Measurements from ENCODE around the gene USP10.

USP10 gene

GRCh38 chr16:84777435-84777834, 77.6 kb downstream of the USP10 start:
- H3K36me3 ChIP-seq (ENCODE audit: control insufficient read depth, insufficient read depth, low read length) = peaks cover 78% of the 10 kb centered on the region

GRCh38 chr16:84778720-84779119, 78.9 kb downstream of the USP10 start:
- Histone ChIP-seq H3K9me3 (ENCODE audit: control insufficient read depth, insufficient read depth, low read depth, low read length) (no peaks in the 10 kb centered on the region), H3K27ac (ENCODE audit: low read depth, low read length) (no peak overlapping the region), H3K36me3 (ENCODE audit: control insufficient read depth, insufficient read depth, low read length) (peaks cover 65% of the 10 kb centered on the region), H3K4me3 (ENCODE audit: low read depth, low read length) (no peak overlapping the region), H3K4me1 (ENCODE audit: control insufficient read depth, insufficient read depth, low read length) (no peaks in the 10 kb centered on the region), H3K9ac (ENCODE audit: low read length) (no peak overlapping the region), H3K27me3 (ENCODE audit: control insufficient read depth, insufficient read depth, low read length) (no peaks in the 10 kb centered on the region)

More at GRCh38 chr16:84777435-84777834, 77.6 kb downstream of the USP10 start:
- H3K27me3 ChIP-seq (ENCODE audit: control insufficient read depth, insufficient read depth, low read length) = no peaks in the 10 kb centered on the region
- no peak overlapping the region for H3K27ac ChIP-seq (ENCODE audit: low read depth, low read length)
- no peak overlapping the region for H3K4me3 ChIP-seq (ENCODE audit: low read depth, low read length)
- no peak overlapping the region for H3K9ac ChIP-seq (ENCODE audit: low read length)
- no peaks in the 10 kb centered on the region for H3K9me3 ChIP-seq (ENCODE audit: control insufficient read depth, insufficient read depth, low read depth, low read length)
- no peaks in the 10 kb centered on the region for H3K4me1 ChIP-seq (ENCODE audit: control insufficient read depth, insufficient read depth, low read length)

GRCh38 chr16:84780063-84780462, 80.3 kb downstream of the USP10 start:
- no peak overlapping the region for H3K4me3 ChIP-seq (ENCODE audit: low read depth, low read length)
- H3K4me1 ChIP-seq (ENCODE audit: control insufficient read depth, insufficient read depth, low read length) = no peaks in the 10 kb centered on the region
- no peaks in the 10 kb centered on the region for H3K9me3 ChIP-seq (ENCODE audit: control insufficient read depth, insufficient read depth, low read depth, low read length)
- H3K27me3 ChIP-seq (ENCODE audit: control insufficient read depth, insufficient read depth, low read length) = no peaks in the 10 kb centered on the region
- no peak overlapping the region for H3K27ac ChIP-seq (ENCODE audit: low read depth, low read length)
- no peak overlapping the region for H3K9ac ChIP-seq (ENCODE audit: low read length)
- peaks cover 52% of the 10 kb centered on the region for H3K36me3 ChIP-seq (ENCODE audit: control insufficient read depth, insufficient read depth, low read length)

GRCh38 chr16:84780544-84781376, 81.0 kb downstream of the USP10 start:
- H3K9ac ChIP-seq (ENCODE audit: low read length) = no peak overlapping the region
- peaks cover 46% of the 10 kb centered on the region for H3K36me3 ChIP-seq (ENCODE audit: control insufficient read depth, insufficient read depth, low read length)
- H3K27me3 ChIP-seq (ENCODE audit: control insufficient read depth, insufficient read depth, low read length) = no peaks in the 10 kb centered on the region
- H3K27ac ChIP-seq (ENCODE audit: low read depth, low read length) = no peak overlapping the region
- H3K9me3 ChIP-seq (ENCODE audit: control insufficient read depth, insufficient read depth, low read depth, low read length) = no peaks in the 10 kb centered on the region
- H3K4me1 ChIP-seq (ENCODE audit: control insufficient read depth, insufficient read depth, low read length) = no peaks in the 10 kb centered on the region
- no peak overlapping the region for H3K4me3 ChIP-seq (ENCODE audit: low read depth, low read length)

GRCh38 chr16:84782846-84783245, 83.0 kb downstream of the USP10 start:
- Histone ChIP-seq H3K9me3 (ENCODE audit: control insufficient read depth, insufficient read depth, low read depth, low read length) (no peaks in the 10 kb centered on the region), H3K27ac (ENCODE audit: low read depth, low read length) (no peak overlapping the region), H3K4me3 (ENCODE audit: low read depth, low read length) (no peak overlapping the region)

GRCh38 chr16:84785843-84786581, 86.2 kb downstream of the USP10 start:
- Histone ChIP-seq H3K27me3 (ENCODE audit: control insufficient read depth, insufficient read depth, low read length) (no peaks in the 10 kb centered on the region), H3K9me3 (ENCODE audit: control insufficient read depth, insufficient read depth, low read depth, low read length) (no peaks in the 10 kb centered on the region), H3K27ac (ENCODE audit: low read depth, low read length) (no peak overlapping the region), H3K9ac (ENCODE audit: low read length) (no peak overlapping the region), H3K4me3 (ENCODE audit: low read depth, low read length) (no peak overlapping the region), H3K4me1 (ENCODE audit: control insufficient read depth, insufficient read depth, low read length) (no peaks in the 10 kb centered on the region), H3K36me3 (ENCODE audit: control insufficient read depth, insufficient read depth, low read length) (no peaks in the 10 kb centered on the region)

More at GRCh38 chr16:84782846-84783245, 83.0 kb downstream of the USP10 start:
- Histone ChIP-seq H3K27me3 (ENCODE audit: control insufficient read depth, insufficient read depth, low read length) (no peaks in the 10 kb centered on the region), H3K4me1 (ENCODE audit: control insufficient read depth, insufficient read depth, low read length) (no peaks in the 10 kb centered on the region), H3K9ac (ENCODE audit: low read length) (no peak overlapping the region), H3K36me3 (ENCODE audit: control insufficient read depth, insufficient read depth, low read length) (peaks cover 25% of the 10 kb centered on the region)

- H3K4me3 ChIP-seq (ENCODE audit: low read depth, low read length) = no peak overlapping the region
- no peaks in the 10 kb centered on the region for H3K9me3 ChIP-seq (ENCODE audit: control insufficient read depth, insufficient read depth, low read depth, low read length)
- no peaks in the 10 kb centered on the region for H3K36me3 ChIP-seq (ENCODE audit: control insufficient read depth, insufficient read depth, low read length)
- no peak overlapping the region for H3K27ac ChIP-seq (ENCODE audit: low read depth, low read length)
- no peaks in the 10 kb centered on the region for H3K27me3 ChIP-seq (ENCODE audit: control insufficient read depth, insufficient read depth, low read length)
- no peaks in the 10 kb centered on the region for H3K4me1 ChIP-seq (ENCODE audit: control insufficient read depth, insufficient read depth, low read length)
- no peak overlapping the region for H3K9ac ChIP-seq (ENCODE audit: low read length)
These were observed 86.9 kb downstream of the USP10 start for GRCh38 chr16:84786605-84787262.

- Histone ChIP-seq H3K4me1 (ENCODE audit: control insufficient read depth, insufficient read depth, low read length) (no peaks in the 10 kb centered on the region), H3K36me3 (ENCODE audit: control insufficient read depth, insufficient read depth, low read length) (no peaks in the 10 kb centered on the region), H3K9ac (ENCODE audit: low read length) (no peak overlapping the region), H3K9me3 (ENCODE audit: control insufficient read depth, insufficient read depth, low read depth, low read length) (no peaks in the 10 kb centered on the region), H3K27me3 (ENCODE audit: control insufficient read depth, insufficient read depth, low read length) (no peaks in the 10 kb centered on the region), H3K27ac (ENCODE audit: low read depth, low read length) (no peak overlapping the region), H3K4me3 (ENCODE audit: low read depth, low read length) (no peak overlapping the region)
These were observed 87.4 kb downstream of the USP10 start for GRCh38 chr16:84787263-84787622.

GRCh38 chr16:84788920-84789391, 89.2 kb downstream of the USP10 start:
- Histone ChIP-seq H3K4me3 (ENCODE audit: low read depth, low read length) (no peak overlapping the region), H3K27ac (ENCODE audit: low read depth, low read length) (no peak overlapping the region), H3K4me1 (ENCODE audit: control insufficient read depth, insufficient read depth, low read length) (no peaks in the 10 kb centered on the region), H3K9me3 (ENCODE audit: control insufficient read depth, insufficient read depth, low read depth, low read length) (no peaks in the 10 kb centered on the region), H3K27me3 (ENCODE audit: control insufficient read depth, insufficient read depth, low read length) (no peaks in the 10 kb centered on the region), H3K36me3 (ENCODE audit: control insufficient read depth, insufficient read depth, low read length) (no peaks in the 10 kb centered on the region), H3K9ac (ENCODE audit: low read length) (no peak overlapping the region)

GRCh38 chr16:84789431-84789830, 89.6 kb downstream of the USP10 start:
- Histone ChIP-seq H3K9ac (ENCODE audit: low read length) (no peak overlapping the region), H3K36me3 (ENCODE audit: control insufficient read depth, insufficient read depth, low read length) (no peaks in the 10 kb centered on the region), H3K4me3 (ENCODE audit: low read depth, low read length) (no peak overlapping the region), H3K27ac (ENCODE audit: low read depth, low read length) (no peak overlapping the region), H3K27me3 (ENCODE audit: control insufficient read depth, insufficient read depth, low read length) (no peaks in the 10 kb centered on the region), H3K9me3 (ENCODE audit: control insufficient read depth, insufficient read depth, low read depth, low read length) (no peaks in the 10 kb centered on the region), H3K4me1 (ENCODE audit: control insufficient read depth, insufficient read depth, low read length) (no peaks in the 10 kb centered on the region)

- H3K27me3 ChIP-seq (ENCODE audit: control insufficient read depth, insufficient read depth, low read length) = no peaks in the 10 kb centered on the region
- H3K27ac ChIP-seq (ENCODE audit: low read depth, low read length) = no peak overlapping the region
- no peak overlapping the region for H3K9ac ChIP-seq (ENCODE audit: low read length)
- H3K9me3 ChIP-seq (ENCODE audit: control insufficient read depth, insufficient read depth, low read depth, low read length) = no peaks in the 10 kb centered on the region
- H3K4me1 ChIP-seq (ENCODE audit: control insufficient read depth, insufficient read depth, low read length) = peaks cover 1% of the 10 kb centered on the region; the same call in 1 of the 2 replicates
- H3K4me3 ChIP-seq (ENCODE audit: low read depth, low read length) = no peak overlapping the region
- no peaks in the 10 kb centered on the region for H3K36me3 ChIP-seq (ENCODE audit: control insufficient read depth, insufficient read depth, low read length)
These were observed 90.5 kb downstream of the USP10 start for GRCh38 chr16:84790301-84790700.
